NCI-H2107 treated with DMSO at 0.1 percent for 48 hours (cell line): ENCODE data around the gene MYH7B.

Experiments used
- DNase-seq: peaks from one replicate; lab custom pipeline; 2025; ENCODE audit not compliant: unreplicated experiment; lab: John Stamatoyannopoulos, UW

Gene MYH7B

GRCh38 chr20:34943808-34944567 is 11.7 kb upstream of the MYH7B start:
- DNase-seq = no peak

GRCh38 chr20:34945315-34946077 is 10.2 kb upstream of the MYH7B start:
- DNase-seq = no peak

- DNase-seq = no peak
Measured at GRCh38 chr20:34946661-34947060, 9.0 kb upstream of the MYH7B start.

- DNase-seq = no peak
Measured at GRCh38 chr20:34947336-34947735, 8.3 kb upstream of the MYH7B start.

- no peak for DNase-seq
Measured at GRCh38 chr20:34948030-34948429, 7.6 kb upstream of the MYH7B start.

GRCh38 chr20:34949120-34949519 is 6.5 kb upstream of the MYH7B start:
- no peak for DNase-seq

GRCh38 chr20:34951252-34951651 is 4.4 kb upstream of the MYH7B start:
- DNase-seq = no peak

- DNase-seq = no peak
Measured at GRCh38 chr20:34951652-34952051, 4.0 kb upstream of the MYH7B start.

GRCh38 chr20:34952671-34953070 is 3.0 kb upstream of the MYH7B start:
- no peak for DNase-seq

GRCh38 chr20:34953960-34954359 is 1.7 kb upstream of the MYH7B start:
- DNase-seq = no peak

GRCh38 chr20:34954904-34955230 is 801 bp upstream of the MYH7B start:
- DNase-seq = no peak

- DNase-seq = no peak
Measured at GRCh38 chr20:34956041-34956458, 382 bp downstream of the MYH7B start.

- no peak for DNase-seq
Measured at GRCh38 chr20:34956751-34957472, 1.2 kb downstream of the MYH7B start.

- DNase-seq = no peak
Measured at GRCh38 chr20:34964486-34964885, 8.8 kb downstream of the MYH7B start.

GRCh38 chr20:34965051-34965450 is 9.4 kb downstream of the MYH7B start:
- DNase-seq = no peak

GRCh38 chr20:34967421-34967820 is 11.8 kb downstream of the MYH7B start:
- DNase-seq = no peak

GRCh38 chr20:34968042-34968775 is 12.5 kb downstream of the MYH7B start:
- DNase-seq = no peak

GRCh38 chr20:34970193-34970840 is 14.6 kb downstream of the MYH7B start:
- no peak for DNase-seq

- DNase-seq = no peak
Measured at GRCh38 chr20:34970846-34971560, 15.3 kb downstream of the MYH7B start.

- no peak for DNase-seq
Measured at GRCh38 chr20:34971561-34972235, 16.0 kb downstream of the MYH7B start.
